ENCODE measurements around the gene RB1. TPM values are rescaled to one million over a fixed set of nuclear protein-coding genes. Genes with fewer than 3 reads are reported as not detected.

Gene RB1
- total and polyA plus RNA-seq, 2 experiments from 2014 or later = 19.5 to 22.3 TPM

- Histone ChIP-seq H3K4me3 (no peak overlapping the region), H3K4me1 (ENCODE audit: insufficient read depth) (no peaks in the 10 kb centered on the region), H3K27me3 (ENCODE audit: insufficient read depth) (no peaks in the 10 kb centered on the region), H3F3A (replicated peaks; ENCODE audit: low read depth) (no peaks in the 10 kb centered on the region), H3K79me2 (replicated peaks; ENCODE audit: insufficient read depth) (no peaks in the 10 kb centered on the region), H4K20me1 (replicated peaks; ENCODE audit: insufficient read depth) (no peaks in the 10 kb centered on the region; the same call in 1 of the 2 replicates), H3K27ac (ENCODE audit: low read depth) (no peak overlapping the region), H3K4me2 (no peak overlapping the region), H3K9me2 (ENCODE audit: insufficient read depth) (no peaks in the 10 kb centered on the region), H2AFZ (no peak overlapping the region), H3K36me3 (ENCODE audit: insufficient read depth) (no peaks in the 10 kb centered on the region)
- Mint-ChIP-seq H3K9me3 (peaks cover 6% of the 10 kb centered on the region; the same call in 2 of the 3 replicates), H3K27ac (no peak overlapping the region), H3K36me3 (ENCODE audit: low read depth) (no peaks in the 10 kb centered on the region), H3K4me3 (no peak overlapping the region), H3K4me1 (peaks cover 6% of the 10 kb centered on the region; the same call in 2 of the 3 replicates), H3K27me3 (ENCODE audit: insufficient read depth, low read depth, poor library complexity) (no peaks in the 10 kb centered on the region)
- TF ChIP-seq JUNB (IDR thresholded peaks at IDR 0.05; ENCODE audit: unreplicated experiment) (no peak), CTCF (conservative IDR thresholded peaks at IDR 0.05; ENCODE audit: low read depth in 2 of 2) (no peak), ETS1 (IDR thresholded peaks at IDR 0.05) (no peak), REST (IDR thresholded peaks at IDR 0.05; ENCODE audit: unreplicated experiment) (no peak), ZNF331 (CRISPR knock-in tag; IDR thresholded peaks at IDR 0.05; ENCODE audit: low read depth) (no peak), EZH2phosphoT487 (IDR thresholded peaks at IDR 0.05; ENCODE audit: unreplicated experiment) (no peak)
- ATAC-seq (no peak), DNase-seq (ENCODE audit: low spot score) (no peak)
These were observed 145.5 kb downstream of the RB1 start for GRCh38 chr13:48448959-48449614.

GRCh38 chr13:48449656-48450055, 146.1 kb downstream of the RB1 start:
- ATAC-seq = no peak
- no peak for DNase-seq (ENCODE audit: low spot score)
- TF ChIP-seq CTCF (conservative IDR thresholded peaks at IDR 0.05; ENCODE audit: low read depth in 2 of 2) (no peak), EZH2phosphoT487 (IDR thresholded peaks at IDR 0.05; ENCODE audit: unreplicated experiment) (no peak), ZNF331 (CRISPR knock-in tag; IDR thresholded peaks at IDR 0.05; ENCODE audit: low read depth) (no peak), REST (IDR thresholded peaks at IDR 0.05; ENCODE audit: unreplicated experiment) (no peak), ZNF114 (CRISPR knock-in tag; IDR thresholded peaks at IDR 0.05) (no peak), STAT1 (IDR thresholded peaks at IDR 0.05; ENCODE audit: unreplicated experiment) (no peak)

More at GRCh38 chr13:48449656-48450055, 146.1 kb downstream of the RB1 start:
- Mint-ChIP-seq H3K4me1 (peaks cover 6% of the 10 kb centered on the region; the same call in 2 of the 3 replicates), H3K36me3 (ENCODE audit: low read depth) (no peaks in the 10 kb centered on the region), H3K4me3 (no peak overlapping the region), H3K9me3 (peaks cover 6% of the 10 kb centered on the region; the same call in 2 of the 3 replicates), H3K27me3 (ENCODE audit: insufficient read depth, low read depth, poor library complexity) (no peaks in the 10 kb centered on the region), H3K27ac (no peak overlapping the region)
- H3K4me2 ChIP-seq = no peak overlapping the region
- no peaks in the 10 kb centered on the region for H3F3A ChIP-seq (replicated peaks; ENCODE audit: low read depth)
- no peaks in the 10 kb centered on the region for H3K36me3 ChIP-seq (ENCODE audit: insufficient read depth)
- H3K79me2 ChIP-seq (replicated peaks; ENCODE audit: insufficient read depth) = no peaks in the 10 kb centered on the region
- H4K20me1 ChIP-seq (replicated peaks; ENCODE audit: insufficient read depth) = no peaks in the 10 kb centered on the region; the same call in 1 of the 2 replicates
- H3K27ac ChIP-seq (ENCODE audit: low read depth) = no peak overlapping the region
- H3K4me3 ChIP-seq = no peak overlapping the region
- no peak overlapping the region for H2AFZ ChIP-seq
- no peaks in the 10 kb centered on the region for H3K27me3 ChIP-seq (ENCODE audit: insufficient read depth)
- no peaks in the 10 kb centered on the region for H3K4me1 ChIP-seq (ENCODE audit: insufficient read depth)
- H3K9me2 ChIP-seq (ENCODE audit: insufficient read depth) = no peaks in the 10 kb centered on the region

Measured in GM23338 (cell line).